Endothelial cell of umbilical vein (primary cell): ENCODE results near the gene HSF2BP. TPM values are rescaled to one million over a fixed set of nuclear protein-coding genes. Genes with fewer than 3 reads are reported as not detected.
A peak's percentile ranks its signal among the peaks of the same experiment; 100 is the strongest.

Experiments used
- BruUV-seq: library from RNA; stranded (reverse); fragments of 400-500 nt; replicated peaks from 2 replicates; lab custom pipeline; 2021; lab: Mats Ljungman, UMichigan
- CTCF ChIA-PET: fragments of 300-600, 350-600 bp; sonication (Branson Sonifier 250); formaldehyde crosslinking; loops from one replicate; lab custom pipeline; 2021; ENCODE audit warnings: antibody characterized with exemption, inconsistent platforms; lab: Charles Lee
- POLR2A ChIA-PET: fragments of 300-600, 350-600 bp; sonication (Branson Sonifier 250); formaldehyde crosslinking; loops from one replicate; lab custom pipeline; 2021; ENCODE audit warnings: antibody characterized with exemption, inconsistent platforms; lab: Charles Lee
- DNase-seq: peaks from one replicate; pipeline ENCODE4 v3.0.0-alpha.2; 2011; ENCODE audit warnings: low read depth, low spot score
- FAIRE-seq: peaks from 2 replicates; lab custom pipeline; 2011; peaks lifted over from hg19 to GRCh38; lab: Jason Lieb, UNC
- H2AFZ ChIP-seq: 2 replicates; pipeline ENCODE4 v1.6.0; 2012; ENCODE audit warnings: low read depth, low read length, control low read depth, inconsistent platforms
- H3K27ac ChIP-seq: 2 replicates; pipeline ENCODE4 v1.5.1; 2011; ENCODE audit warnings: low read depth, mild to moderate bottlenecking, control low read depth, low read length, moderate library complexity; ENCODE audit not compliant: insufficient read depth
- H3K27me3 ChIP-seq, 2 experiments: 2 replicates each; pipeline versions ENCODE4 v1.6.0 to v1.6.1; 2011; ENCODE audit warnings: low read length in 2 of 2, mixed read lengths in 1 of 2; ENCODE audit not compliant: control insufficient read depth in 2 of 2, insufficient read depth in 2 of 2
- H3K36me3 ChIP-seq, 2 experiments: 2 replicates in 1 of 2; 3 replicates in 1 of 2; pipeline ENCODE4 v1.5.1; 2011; ENCODE audit warnings: low read length in 2 of 2, mild to moderate bottlenecking in 1 of 2, moderate library complexity in 1 of 2; ENCODE audit not compliant: control insufficient read depth in 2 of 2, insufficient read depth in 2 of 2; ENCODE audit errors: extremely low read depth in 1 of 2
- H3K4me1 ChIP-seq: 3 replicates; pipeline ENCODE4 v1.5.1; 2011; ENCODE audit warnings: mild to moderate bottlenecking, low read length; ENCODE audit not compliant: control insufficient read depth, insufficient read depth; ENCODE audit errors: extremely low read depth
- H3K4me2 ChIP-seq: 2 replicates; pipeline ENCODE4 v1.6.1; 2011; ENCODE audit warnings: low read length, control low read depth, mixed read lengths; ENCODE audit not compliant: insufficient read depth
- H3K4me3 ChIP-seq, 3 experiments: fragments of 200-600 bp in 1 of 3; sonication (generic), shearing (Covaris generic) in 1 of 3; replicated peaks in 1 of 3; 2 replicates each; pipeline ENCODE4 v1.5.1; 2011 to 2016; ENCODE audit warnings: control low read depth in 3 of 3, low read length in 3 of 3, mild to moderate bottlenecking in 2 of 3, inconsistent platforms in 1 of 3, low read depth in 1 of 3, moderate library complexity in 1 of 3; ENCODE audit not compliant: insufficient read depth in 1 of 3
- H3K79me2 ChIP-seq: 2 replicates; pipeline ENCODE4 v1.6.0; 2012; ENCODE audit warnings: low read length, inconsistent platforms; ENCODE audit not compliant: control insufficient read depth, insufficient read depth
- H3K9ac ChIP-seq: replicated peaks from 2 replicates; pipeline ENCODE3; 2011; ENCODE audit warnings: low read length, control low read depth; ENCODE audit not compliant: insufficient read depth; ENCODE audit errors: extremely low read depth
- H3K9me1 ChIP-seq: replicated peaks from 3 replicates; pipeline ENCODE4 v1.6.0; 2011; ENCODE audit warnings: mild to moderate bottlenecking, low read length; ENCODE audit not compliant: control insufficient read depth, insufficient read depth; ENCODE audit errors: extremely low read depth
- H3K9me3 ChIP-seq: replicated peaks from 2 replicates; pipeline ENCODE4 v1.5.1; 2012; ENCODE audit warnings: low read length, inconsistent platforms; ENCODE audit not compliant: control insufficient read depth, insufficient read depth
- H4K20me1 ChIP-seq: replicated peaks from 2 replicates; pipeline ENCODE3; 2011; ENCODE audit warnings: mild to moderate bottlenecking, low read length; ENCODE audit not compliant: control insufficient read depth, insufficient read depth; ENCODE audit errors: extremely low read depth
- CTCF ChIP-seq, 2 donors: IDR thresholded peaks; 1 replicate in 1 of 2; 2 replicates in 1 of 2; pipeline ENCODE4 v1.5.1; 2011; ENCODE audit warnings: low read length in 2 of 2, mild to moderate bottlenecking in 2 of 2, moderate library complexity in 2 of 2, control low read depth in 1 of 2, inconsistent platforms in 1 of 2, low read depth in 1 of 2; ENCODE audit not compliant: insufficient read depth in 1 of 2; ENCODE audit errors: extremely low read depth in 1 of 2
- EZH2 ChIP-seq: IDR thresholded peaks from 2 replicates; pipeline ENCODE4 v1.6.1; 2012; ENCODE audit warnings: borderline replicate concordance, low read depth, mild to moderate bottlenecking, moderate library complexity, low read length, inconsistent platforms; ENCODE audit not compliant: severe bottlenecking
- FOS ChIP-seq: IDR thresholded peaks from 2 replicates; pipeline ENCODE4 v1.6.1; 2011; ENCODE audit warnings: mild to moderate bottlenecking, low read length, moderate library complexity, borderline replicate concordance; ENCODE audit not compliant: insufficient read depth
- GATA2 ChIP-seq: IDR thresholded peaks from 2 replicates; pipeline ENCODE4 v1.7.0; 2011; ENCODE audit warnings: low read depth, mild to moderate bottlenecking, moderate library complexity, mixed read lengths, low read length; ENCODE audit not compliant: insufficient read length, insufficient read depth
- JUN ChIP-seq: IDR thresholded peaks from 2 replicates; pipeline ENCODE4 v1.6.1; 2011; ENCODE audit warnings: borderline replicate concordance, low read depth; ENCODE audit not compliant: insufficient read length, insufficient read depth
- MAX ChIP-seq: IDR thresholded peaks from 2 replicates; pipeline ENCODE4 v1.6.1; 2011; ENCODE audit not compliant: insufficient read depth, insufficient read length
- MYC ChIP-seq: IDR thresholded peaks from one replicate; pipeline ENCODE4 v1.6.1; 2011; ENCODE audit warnings: mild to moderate bottlenecking, low read depth, low read length
- POLR2A ChIP-seq: IDR thresholded peaks from 2 replicates; pipeline ENCODE4 v1.6.1; 2012; ENCODE audit warnings: low read depth, mild to moderate bottlenecking, control low read depth, low read length
- POLR2AphosphoS5 ChIP-seq: IDR thresholded peaks from 2 replicates; pipeline ENCODE4 v1.6.1; 2012; ENCODE audit warnings: low read depth, mild to moderate bottlenecking, control low read depth, low read length, moderate library complexity; ENCODE audit not compliant: insufficient read depth
- dilution Hi-C: fragments of 300-500 bp; cut with MboI; formaldehyde crosslinking; loops from one replicate; pipeline ENCODE4 v1.15.0; 2019; ENCODE audit warnings: low sequenced_read_pairs; ENCODE audit not compliant: extremely low pct_ligation_motif_present
- intact Hi-C: fragments of 100-400 bp; cut with micrococcal nuclease; formaldehyde crosslinking; loops from one replicate; pipeline ENCODE4 v1.10.0; 2022
- polyA plus RNA-seq, 4 experiments: library from polyadenylated mRNA; depleted of rRNA in 3 of 4; stranded (reverse) in 3 of 4; unstranded in 1 of 4; fragments of >200 nt; gene quantifications; 2 replicates each; pipeline versions ENCODE4 v1.2.1 to v1.2.3, GENCODE V29; 2011 to 2012; ENCODE audit warnings: missing spikeins in 1 of 4
- total RNA-seq: library from RNA; stranded (reverse); gene quantifications from 2 replicates; pipeline ENCODE4 v1.2.3, GENCODE V29; 2021

The HSF2BP gene
- total and polyA plus RNA-seq, 2 donors (not counting 3 experiments of a cell fraction or from before 2014, with no cell fraction given), result 0.41 to 0.55 TPM

DNA sequence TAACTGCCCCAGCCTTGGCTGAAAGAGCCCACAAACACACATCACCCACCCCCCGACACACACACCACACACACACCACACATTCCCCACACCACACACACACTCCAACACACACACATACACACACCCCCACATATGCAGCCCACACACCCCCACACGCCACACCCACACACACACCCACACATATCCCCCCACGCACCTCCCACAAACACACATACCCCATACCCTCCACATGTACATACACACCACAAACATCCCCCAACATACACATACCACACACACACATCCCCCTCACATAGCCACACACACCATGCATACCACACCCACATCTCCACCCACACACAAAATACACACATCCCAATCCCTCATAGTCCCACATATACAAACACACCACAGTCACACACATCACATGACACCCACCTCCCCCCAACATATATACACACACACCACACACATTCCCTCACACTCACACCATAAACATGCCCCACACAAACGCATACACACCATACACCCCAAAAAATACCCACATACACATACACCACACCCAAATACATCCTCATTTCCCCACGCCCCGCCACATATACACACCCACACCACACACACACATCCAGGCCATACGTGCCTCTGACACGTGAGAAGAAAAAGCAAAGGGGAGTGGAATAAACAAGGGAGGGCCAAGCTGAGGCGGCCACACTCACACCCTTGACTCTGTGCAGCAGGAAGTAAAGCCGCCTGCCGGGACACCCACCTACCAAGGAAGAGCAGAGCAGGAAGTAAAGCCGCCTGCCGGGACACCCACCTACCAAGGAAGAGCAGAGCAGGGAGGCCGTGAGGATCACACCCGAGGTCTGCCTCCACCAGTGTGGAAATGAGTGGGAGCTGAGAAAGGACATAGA is 53.7 kb downstream of the HSF2BP start:
- ChIA-PET CTCF (interaction anchor here (1.0 to 1.3 kb wide), 3 partner anchors 8 to 40 kb away, joined by 3 to 5 read pairs (median 3); no protein-coding TSS in a partner anchor), POLR2A (no interaction called here)
- TF ChIP-seq POLR2A (no peak), MYC (no peak), CTCF (IDR thresholded peaks at IDR 0.05; ENCODE audit: extremely low read depth in 1 of 2, insufficient read depth in 1 of 2, low read depth in 1 of 2, low read length in 2 of 2) (no peak), FOS (no peak), GATA2 (no peak), MAX (no peak), JUN (no peak), EZH2 (no peak), POLR2AphosphoS5 (no peak)
- dilution Hi-C loops, result no loop called here
- H3K27ac ChIP-seq, result no peak overlapping the region
- DNase-seq, result no peak
- H3K27me3 ChIP-seq, result no peaks in the 10 kb centered on the region
- no peaks in the 10 kb centered on the region for H3K36me3 ChIP-seq
- H4K20me1 ChIP-seq, result no peaks in the 10 kb centered on the region
- FAIRE-seq, result no peak
- H3K9ac ChIP-seq, result no peak overlapping the region
- H3K4me1 ChIP-seq, result peaks cover 16% of the 10 kb centered on the region
- no peaks in the 10 kb centered on the region for H3K79me2 ChIP-seq
- intact Hi-C loops, result no loop called here
- H3K9me3 ChIP-seq, result no peaks in the 10 kb centered on the region
- peak overlapping the region; percentile 10 for H2AFZ ChIP-seq
- no TSS peak for BruUV-seq
- H3K4me3 ChIP-seq, result no peak overlapping the region
- H3K4me2 ChIP-seq, result no peak overlapping the region
- no peaks in the 10 kb centered on the region for H3K9me1 ChIP-seq
